ENCODE data around the gene WDFY2.

DNA sequence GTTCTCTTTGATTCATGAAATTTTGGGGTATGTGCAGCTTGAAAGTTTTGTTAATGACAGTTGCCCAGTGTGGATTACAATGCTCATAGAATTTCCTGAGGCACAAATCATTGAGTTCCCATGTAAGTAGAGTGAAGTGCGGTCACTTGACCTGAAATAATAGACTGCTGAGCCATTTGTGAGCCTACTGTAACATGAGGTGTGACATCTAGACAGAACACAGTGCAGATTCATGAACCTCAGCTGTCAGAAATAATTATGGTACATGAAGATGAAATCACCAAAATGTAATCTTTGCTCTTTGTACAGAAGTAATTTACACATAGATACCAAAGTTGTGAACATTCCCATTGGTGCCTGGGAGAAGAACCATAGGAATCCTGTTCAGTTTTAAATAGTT lies 135.1 kb downstream of the WDFY2 start:
- TF ChIP-seq CTCF (IDR thresholded peaks at IDR 0.05) = no peak
- TF ChIP-seq POLR2A (IDR thresholded peaks at IDR 0.05) = no peak
- TF ChIP-seq POLR2AphosphoS5 (IDR thresholded peaks at IDR 0.05) = no peak
- no peak for TF ChIP-seq EP300 (IDR thresholded peaks at IDR 0.05)
